Psoas muscle (tissue), 8 donors: ENCODE data around the gene TRPC4AP. TPM values are rescaled to one million over a fixed set of nuclear protein-coding genes. Genes with fewer than 3 reads are reported as not detected.
A peak's percentile ranks its signal among the peaks of the same experiment; 100 is the strongest.

Source experiments
- ATAC-seq, 4 donors: fragments of 200-7000 bp; cut with Tn5 transposase; one replicate each; pipeline ENCODE4 v1.9.1; 2020; ENCODE audit warnings: moderate library complexity in 3 of 4, mild to moderate bottlenecking in 2 of 4
- DNase-seq, 2 donors: peaks; one replicate each; pipeline ENCODE4 v3.0.0-alpha.2; 2020
- H3K27ac ChIP-seq: fragments of 200-600 bp; one replicate; pipeline ENCODE4 v1.8.0; 2022
- H3K27me3 ChIP-seq, 3 donors: fragments of 200-600 bp in 1 of 3; one replicate each; pipeline versions ENCODE4 v1.6.1 to v1.8.0; 2013 to 2022; ENCODE audit warnings: low read length in 2 of 3, mild to moderate bottlenecking in 2 of 3, moderate library complexity in 1 of 3; ENCODE audit not compliant: insufficient read depth in 3 of 3
- H3K36me3 ChIP-seq, 2 donors: fragments of 200-600 bp in 1 of 2; one replicate each; pipeline versions ENCODE4 v1.6.1 to v1.8.0; 2013 to 2022; ENCODE audit warnings: low read depth in 1 of 2, mild to moderate bottlenecking in 1 of 2, moderate library complexity in 1 of 2; ENCODE audit not compliant: insufficient read depth in 1 of 2
- H3K4me1 ChIP-seq: fragments of 200-600 bp; one replicate; pipeline ENCODE4 v1.8.0; 2022
- H3K4me3 ChIP-seq: fragments of 200-600 bp; one replicate; pipeline ENCODE4 v1.8.0; 2022; ENCODE audit warnings: mild to moderate bottlenecking
- H3K9me3 ChIP-seq: fragments of 200-600 bp; one replicate; pipeline ENCODE4 v1.8.0; 2022
- CTCF ChIP-seq: fragments of 200-600 bp; IDR thresholded peaks from one replicate; pipeline ENCODE4 v1.8.0; 2022; ENCODE audit warnings: antibody characterized with exemption
- WGBS, 3 donors: extraction: QIAGEN DNeasy Blood & Tissue Kit; methylation state at CpG; one replicate each; pipeline versions ENCODE4 v1.1.6 to v1.1.7; 2013; 5-methylcytosine and 5-hydroxymethylcytosine counted together
- intact Hi-C, 2 donors: fragments of 100-400 bp; cut with DNase I; formaldehyde crosslinking; loops; one replicate each; pipeline versions ENCODE4 v1.11.0 to v1.14.2; 2022
- polyA plus RNA-seq, 3 donors: library from polyadenylated mRNA; stranded (reverse); fragments of 200-250 nt; gene quantifications; one replicate each; pipeline ENCODE4 v1.2.3, GENCODE V29; 2013
- total RNA-seq, 4 donors: library from RNA; stranded (reverse); fragmentation: NEBNext Ultra II Directional in 2 of 4; extraction: Animal tissue kit (Norgen Biotek cat#: 25700) in 2 of 4; gene quantifications; one replicate each; pipeline versions ENCODE4 v1.2.1 to v1.2.4, GENCODE V29; 2021 to 2023
- donor health status: healthy with polysubstance abuse.
- donor health status: DM: no; HTN: no; CAD: no; lungs with moderate emphysema.
- donor health status: Bipolar disorder and iron deficiency.
- donor health status: healthy.
- donor health status: DM: yes; HTN: yes; CAD: no.
- donor health status: DM: no; HTN: no; CAD: no.
- donor health status: DM: no; HTN: no; CAD: no.
- donor health status: DM: yes; HTN: yes; CAD: no.

TRPC4AP gene
- total and polyA plus RNA-seq, 7 donors, result 36.0 to 62.3 (median 51.7) TPM

- Histone ChIP-seq H3K27me3 (no peaks in the 10 kb centered on the region), H3K36me3 (peaks cover 10 to 96% of the 10 kb centered on the region in 2 donors), H3K27ac (no peak overlapping the region), H3K9me3 (no peaks in the 10 kb centered on the region), H3K4me3 (no peak overlapping the region), H3K4me1 (no peaks in the 10 kb centered on the region)
- intact Hi-C loops, result no loop called here
- TF ChIP-seq CTCF, result no peak
- DNase-seq, result no peak
- WGBS, 3 donors, result 50 to 76% (median 69%) methylated on average over 5 of the region's 5 CpGs
- no peak for ATAC-seq
These were observed 33.1 kb upstream of the TRPC4AP start for GRCh38 chr20:35125753-35126152.

- no peak for ATAC-seq
- H3K36me3 ChIP-seq, result peaks cover 8 to 94% of the 10 kb centered on the region in 2 donors
- no peak for TF ChIP-seq CTCF
- H3K27ac ChIP-seq, result no peak overlapping the region
- no peaks in the 10 kb centered on the region for H3K9me3 ChIP-seq
- 71 to 94% (median 94%) methylated on average over 5 of the region's 5 CpGs for WGBS, 3 donors
- intact Hi-C loops, result no loop called here
- no peaks in the 10 kb centered on the region for H3K4me1 ChIP-seq
- no peak overlapping the region for H3K4me3 ChIP-seq
- H3K27me3 ChIP-seq, result no peaks in the 10 kb centered on the region
- DNase-seq, result no peak
These were observed 30.3 kb upstream of the TRPC4AP start for GRCh38 chr20:35122756-35123405.

GRCh38 chr20:35121186-35121585, 28.6 kb upstream of the TRPC4AP start:
- H3K36me3 ChIP-seq, result peaks cover 6 to 92% of the 10 kb centered on the region in 2 donors
- DNase-seq, result no peak
- ATAC-seq, result no peak

GRCh38 chr20:35120012-35120701, 27.6 kb upstream of the TRPC4AP start:
- H3K4me3 ChIP-seq, result no peak overlapping the region
- no peak for TF ChIP-seq CTCF
- no peaks in the 10 kb centered on the region for H3K4me1 ChIP-seq
- DNase-seq (no peak), ATAC-seq (peak in 1 of 4 donors; percentile 31)
- H3K27me3 ChIP-seq, result no peaks in the 10 kb centered on the region
- intact Hi-C loops, result no loop called here
- no peak overlapping the region for H3K27ac ChIP-seq
- 90 to 93% (median 92%) methylated on average over 8 of the region's 8 CpGs for WGBS, 3 donors
- H3K9me3 ChIP-seq, result no peaks in the 10 kb centered on the region
- peaks cover 3 to 92% of the 10 kb centered on the region in 2 donors for H3K36me3 ChIP-seq

More at GRCh38 chr20:35121186-35121585, 28.6 kb upstream of the TRPC4AP start:
- H3K27ac ChIP-seq, result no peak overlapping the region
- no peaks in the 10 kb centered on the region for H3K4me1 ChIP-seq
- no peak overlapping the region for H3K4me3 ChIP-seq
- no peaks in the 10 kb centered on the region for H3K9me3 ChIP-seq
- intact Hi-C loops, result no loop called here
- no peaks in the 10 kb centered on the region for H3K27me3 ChIP-seq
- 89 to 94% (median 93%) methylated on average over 7 of the region's 7 CpGs for WGBS, 3 donors
- TF ChIP-seq CTCF, result no peak
